ENCODE data around the gene CLSTN1.
A peak's percentile ranks its signal among the peaks of the same experiment; 100 is the strongest.
"Not testable (repeated sequence)": the region's sequence is repeated elsewhere in the genome, so short reads cannot be mapped to it uniquely, and the experiment has no call there.

CLSTN1 gene

GRCh38 chr1:9728451-9729295, 95.1 kb downstream of the CLSTN1 start:
- no peak for DNase-seq

DNA sequence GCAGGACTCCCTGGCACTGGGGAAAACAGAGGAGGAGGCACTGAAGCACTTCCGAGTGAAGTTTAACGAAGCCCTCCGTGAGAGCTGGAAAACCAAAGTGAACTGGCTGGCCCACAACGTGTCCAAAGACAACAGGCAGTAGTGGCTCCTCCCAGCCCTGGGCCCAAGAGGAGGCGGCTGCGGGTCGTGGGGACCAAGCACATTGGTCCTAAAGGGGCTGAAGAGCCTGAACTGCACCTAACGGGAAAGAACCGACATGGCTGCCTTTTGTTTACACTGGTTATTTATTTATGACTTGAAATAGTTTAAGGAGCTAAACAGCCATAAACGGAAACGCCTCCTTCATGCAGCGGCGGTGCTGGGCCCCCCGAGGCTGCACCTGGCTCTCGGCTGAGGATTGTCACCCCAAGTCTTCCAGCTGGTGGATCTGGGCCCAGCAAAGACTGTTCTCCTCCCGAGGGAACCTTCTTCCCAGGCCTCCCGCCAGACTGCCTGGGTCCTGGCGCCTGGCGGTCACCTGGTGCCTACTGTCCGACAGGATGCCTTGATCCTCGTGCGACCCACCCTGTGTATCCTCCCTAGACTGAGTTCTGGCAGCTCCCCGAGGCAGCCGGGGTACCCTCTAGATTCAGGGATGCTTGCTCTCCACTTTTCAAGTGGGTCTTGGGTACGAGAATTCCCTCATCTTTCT, 96.7 kb downstream of the CLSTN1 start:
- DNase-seq, result no peak

GRCh38 chr1:9726406-9726805, 97.4 kb downstream of the CLSTN1 start:
- no peak for DNase-seq

GRCh38 chr1:9724706-9725476, 98.9 kb downstream of the CLSTN1 start:
- DNase-seq, result peak; percentile 76 to 85 (median 77)

GRCh38 chr1:9723926-9724325, 99.8 kb downstream of the CLSTN1 start:
- DNase-seq, result no peak

- no peak for DNase-seq
These were observed 100.5 kb downstream of the CLSTN1 start for GRCh38 chr1:9723068-9723805.

- DNase-seq, result no peak
These were observed 101.4 kb downstream of the CLSTN1 start for GRCh38 chr1:9722378-9722749.

GRCh38 chr1:9721606-9722377, 102.0 kb downstream of the CLSTN1 start:
- DNase-seq, result peak in 2 of 3 donors; percentile 36 to 42

DNA sequence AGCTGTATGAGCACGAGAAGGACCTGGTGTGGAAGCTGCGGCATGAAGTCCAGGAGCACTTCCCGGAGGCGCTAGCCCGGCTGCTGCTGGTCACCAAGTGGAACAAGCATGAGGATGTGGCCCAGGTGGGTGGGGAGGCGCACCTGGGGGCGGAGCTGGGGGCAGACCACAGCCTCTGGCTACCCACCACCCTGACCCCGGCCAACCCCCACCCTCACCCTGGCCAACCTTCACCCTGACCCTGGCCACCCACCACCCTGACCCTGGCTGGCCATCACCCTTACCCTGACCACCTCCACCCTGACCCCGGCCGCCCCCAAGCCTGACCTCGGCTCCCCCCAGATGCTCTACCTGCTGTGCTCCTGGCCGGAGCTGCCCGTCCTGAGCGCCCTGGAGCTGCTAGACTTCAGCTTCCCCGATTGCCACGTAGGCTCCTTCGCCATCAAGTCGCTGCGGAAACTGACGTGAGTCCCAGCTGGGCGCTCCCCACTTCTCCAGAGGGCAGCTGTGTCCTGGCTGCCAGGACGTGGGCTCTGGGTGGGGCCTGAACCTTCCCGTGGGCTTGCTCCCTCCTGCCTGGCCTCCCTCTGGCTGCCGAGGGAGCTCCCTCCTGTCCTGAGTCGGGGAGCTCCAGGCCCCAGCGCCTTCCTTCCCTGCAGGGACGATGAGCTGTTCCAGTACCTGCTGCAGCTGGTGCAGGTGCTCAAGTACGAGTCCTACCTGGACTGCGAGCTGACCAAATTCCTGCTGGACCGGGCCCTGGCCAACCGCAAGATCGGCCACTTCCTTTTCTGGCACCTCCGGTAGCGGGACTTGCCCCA, 102.8 kb downstream of the CLSTN1 start:
- DNase-seq, result no peak

DNA sequence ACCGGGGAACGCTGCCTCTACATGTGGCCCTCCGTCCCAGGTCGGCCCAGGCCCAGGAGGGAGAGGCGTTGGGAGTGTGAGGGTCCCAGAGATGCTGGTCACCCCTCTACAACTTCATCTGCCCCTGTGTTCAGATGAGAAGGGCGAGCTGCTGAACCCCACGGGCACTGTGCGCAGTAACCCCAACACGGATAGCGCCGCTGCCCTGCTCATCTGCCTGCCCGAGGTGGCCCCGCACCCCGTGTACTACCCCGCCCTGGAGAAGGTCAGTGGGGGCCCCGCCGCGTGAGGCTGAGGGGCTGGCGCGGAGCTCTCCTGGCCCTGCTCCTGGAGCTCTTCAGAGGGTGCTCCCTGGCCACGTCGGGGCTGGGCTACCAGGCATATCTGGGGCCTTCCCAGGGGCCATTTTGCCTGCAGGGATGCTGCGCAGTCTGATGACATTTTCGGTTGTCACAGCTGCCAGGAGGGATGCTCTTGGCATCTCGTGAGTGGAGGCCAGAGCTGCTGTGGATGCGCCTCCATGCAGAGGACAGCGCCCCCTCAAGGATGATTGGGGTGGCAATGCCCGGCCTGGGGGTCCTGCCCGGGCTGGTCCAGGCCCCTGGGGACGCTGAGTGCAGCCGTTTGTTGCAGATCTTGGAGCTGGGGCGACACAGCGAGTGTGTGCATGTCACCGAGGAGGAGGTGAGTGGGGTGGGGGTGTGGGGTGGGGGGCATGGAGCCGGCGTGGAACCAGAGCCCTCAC, 103.6 kb downstream of the CLSTN1 start:
- DNase-seq, result no peak

DNA sequence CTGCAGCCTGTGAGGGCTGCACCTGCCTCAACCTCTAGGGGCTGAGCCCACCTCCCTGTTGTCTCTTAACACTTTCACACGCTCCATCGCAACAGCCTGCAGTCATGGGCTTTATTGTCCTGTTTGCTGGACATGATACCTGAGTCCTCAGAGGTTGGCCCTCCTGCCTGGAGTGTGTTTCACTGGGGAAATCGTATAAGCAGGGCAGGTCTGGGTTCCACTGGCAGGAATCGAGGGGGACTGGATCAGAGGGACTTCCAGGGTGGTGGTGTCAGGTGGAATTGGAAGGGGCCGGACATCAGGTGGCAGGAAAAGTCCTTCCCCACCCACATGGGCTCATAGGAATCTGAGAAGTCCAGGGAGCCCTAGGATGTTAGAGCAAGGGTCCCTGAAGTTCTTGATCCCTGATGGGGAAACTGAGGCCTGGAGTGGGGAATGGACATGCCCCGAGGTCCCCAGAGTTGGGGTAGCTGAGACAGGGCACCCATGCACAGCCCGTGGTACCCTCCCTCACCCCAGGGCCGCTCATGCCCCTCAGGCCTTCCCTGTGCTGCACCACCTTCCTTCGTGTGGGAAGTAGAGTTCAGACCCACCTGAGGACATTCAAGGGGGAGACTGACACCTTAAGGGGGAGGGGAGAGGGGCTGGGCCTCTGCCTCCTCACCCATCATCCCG, 105.6 kb downstream of the CLSTN1 start:
- DNase-seq, result no peak

GRCh38 chr1:9717193-9718005, 106.4 kb downstream of the CLSTN1 start:
- peak; percentile 39 to 75 (median 52) for DNase-seq

GRCh38 chr1:9716404-9717192, 107.2 kb downstream of the CLSTN1 start:
- DNase-seq, result no peak

DNA sequence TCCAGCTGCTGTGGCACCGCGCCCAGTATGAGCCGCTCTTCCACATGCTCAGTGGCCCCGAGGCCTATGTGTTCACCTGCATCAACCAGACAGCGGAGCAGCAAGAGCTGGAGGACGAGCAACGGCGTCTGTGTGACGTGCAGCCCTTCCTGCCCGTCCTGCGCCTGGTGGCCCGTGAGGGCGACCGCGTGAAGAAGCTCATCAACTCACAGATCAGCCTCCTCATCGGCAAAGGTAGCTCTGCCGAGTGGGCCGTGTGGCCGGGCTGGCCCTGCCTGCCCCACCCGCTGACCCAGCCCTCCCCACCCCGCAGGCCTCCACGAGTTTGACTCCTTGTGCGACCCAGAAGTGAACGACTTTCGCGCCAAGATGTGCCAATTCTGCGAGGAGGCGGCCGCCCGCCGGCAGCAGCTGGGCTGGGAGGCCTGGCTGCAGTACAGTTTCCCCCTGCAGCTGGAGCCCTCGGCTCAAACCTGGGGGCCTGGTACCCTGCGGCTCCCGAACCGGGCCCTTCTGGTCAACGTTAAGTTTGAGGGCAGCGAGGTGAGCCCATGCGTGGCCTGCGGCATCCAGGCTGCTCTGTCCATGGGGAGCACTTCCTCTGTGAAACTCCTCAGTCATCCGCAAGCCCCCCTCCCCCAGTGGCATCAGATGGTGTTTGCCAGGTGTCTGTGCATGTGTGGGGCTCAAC, 108.1 kb downstream of the CLSTN1 start:
- no peak for DNase-seq

DNA sequence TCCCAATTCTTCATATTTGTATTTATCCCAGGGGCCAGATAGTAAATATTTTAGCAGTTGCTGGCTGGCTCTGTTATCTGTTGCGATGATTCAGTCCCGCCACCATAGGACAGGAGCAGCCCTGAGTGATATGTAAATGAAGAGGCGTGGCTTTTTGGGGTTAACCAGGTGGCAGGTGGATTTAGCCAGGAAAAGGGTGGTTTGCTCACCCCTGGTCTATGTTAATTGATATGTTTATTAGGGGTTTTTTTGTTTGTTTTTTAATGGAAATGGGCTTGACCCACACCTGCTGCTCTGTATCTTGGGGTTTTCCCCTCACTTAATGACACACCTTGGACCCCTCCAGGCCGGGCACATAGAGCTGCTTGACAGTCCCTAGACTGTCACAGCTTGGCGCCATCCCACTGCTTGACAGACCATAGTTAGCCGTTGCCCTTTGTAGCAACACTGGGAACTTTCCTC, 109.5 kb downstream of the CLSTN1 start:
- no peak for DNase-seq

- DNase-seq, result not testable (repeated sequence)
These were observed 111.0 kb downstream of the CLSTN1 start for GRCh38 chr1:9712767-9713166.

GRCh38 chr1:9711466-9712020, 112.2 kb downstream of the CLSTN1 start:
- DNase-seq, result no peak

All from suppressor macrophage treated with lipopolysaccharide for 1 hour (primary cell).